K562 (cell line): ENCODE measurements around the gene IGF1R. TPM values are rescaled to one million over a fixed set of nuclear protein-coding genes. Genes with fewer than 3 reads are reported as not detected.
A peak's percentile ranks its signal among the peaks of the same experiment; 100 is the strongest.

ENCODE experiments used
- ATAC-seq: fragments of 200-7000 bp; cut with Tn5 transposase; 3 replicates; pipeline ENCODE4 v1.9.1; 2020; ENCODE audit warnings: moderate library complexity
- BruUV-seq: library from RNA; stranded (reverse); fragments of 400-500 nt; replicated peaks from 2 replicates; lab custom pipeline; 2021; lab: Mats Ljungman, UMichigan
- CTCF ChIA-PET: fragments of 300-600 bp; formaldehyde crosslinking; extraction: SDS; loops from one replicate; lab custom pipeline; 2021; ENCODE audit warnings: low intra/inter-chr PET ratio; lab: Yijun Ruan, JAX
- POLR2A ChIA-PET: fragments of 300-600, 350-650 bp; sonication (Branson Sonifier 250); formaldehyde crosslinking; extraction: SDS; loops from one replicate; lab custom pipeline; 2021; ENCODE audit warnings: antibody characterized with exemption, inconsistent platforms; lab: Yijun Ruan, JAX
- DNase-seq, 4 experiments: peaks; one replicate each; pipeline versions ENCODE4 v3.0.0 to v3.0.0-alpha.2; 2011 to 2018; ENCODE audit warnings: low spot score in 3 of 4, mixed read lengths in 3 of 4; ENCODE audit errors: extremely low read depth in 1 of 4
- FAIRE-seq: peaks from 2 replicates; lab custom pipeline; 2011; peaks lifted over from hg19 to GRCh38; lab: Jason Lieb, UNC
- H2AFZ ChIP-seq: 2 replicates; pipeline ENCODE4 v1.6.0; 2011; ENCODE audit warnings: low read depth, low read length, control low read depth, inconsistent platforms
- H3K27ac ChIP-seq: fragments of 200-600 bp; 3 replicates; pipeline ENCODE4 v1.8.0; 2011; ENCODE audit warnings: low read depth, mild to moderate bottlenecking, control low read depth, inconsistent platforms, low read length, moderate library complexity, mixed read lengths; ENCODE audit errors: extremely low read depth
- H3K27me3 ChIP-seq, 2 experiments: fragments of 300-600 bp in 1 of 2; 2 replicates in 1 of 2; 3 replicates in 1 of 2; pipeline versions ENCODE4 v1.6.0 to v1.8.0; 2011; ENCODE audit warnings: inconsistent platforms in 2 of 2, low read length in 2 of 2, mild to moderate bottlenecking in 1 of 2, mixed read lengths in 1 of 2, moderate library complexity in 1 of 2; ENCODE audit not compliant: control insufficient read depth in 2 of 2, insufficient read depth in 2 of 2
- H3K36me3 ChIP-seq: fragments of 300-600 bp; 3 replicates; pipeline ENCODE4 v1.8.0; 2011; ENCODE audit warnings: mild to moderate bottlenecking, low read length, inconsistent platforms; ENCODE audit not compliant: control insufficient read depth, insufficient read depth
- H3K4me1 ChIP-seq, 2 experiments: fragments of 200-600 bp in 1 of 2; replicated peaks in 1 of 2; 2 replicates in 1 of 2; 3 replicates in 1 of 2; pipeline versions ENCODE4 v1.5.1 to v1.8.0; 2011; ENCODE audit warnings: inconsistent platforms in 2 of 2, low read length in 2 of 2, mild to moderate bottlenecking in 1 of 2, mixed read lengths in 1 of 2, moderate library complexity in 1 of 2; ENCODE audit not compliant: control insufficient read depth in 2 of 2, insufficient read depth in 2 of 2
- H3K4me2 ChIP-seq: 2 replicates; pipeline ENCODE4 v1.6.1; 2011; ENCODE audit warnings: low read length, control low read depth, inconsistent platforms, mixed read lengths; ENCODE audit not compliant: insufficient read depth
- H3K4me3 ChIP-seq: fragments of 200-600 bp; sonication (generic), shearing (Covaris generic); 2 replicates; pipeline ENCODE4 v1.5.1; 2016; ENCODE audit warnings: control low read depth, inconsistent platforms
- H3K79me2 ChIP-seq: fragments of 200-600 bp; 3 replicates; pipeline ENCODE4 v1.8.0; 2011; ENCODE audit warnings: low read length, inconsistent platforms; ENCODE audit not compliant: control insufficient read depth, insufficient read depth
- H3K9ac ChIP-seq, 2 experiments: 2 replicates each; pipeline versions ENCODE4 v1.6.0 to v1.6.1; 2011; ENCODE audit warnings: low read depth in 2 of 2, low read length in 2 of 2, control low read depth in 1 of 2, inconsistent platforms in 1 of 2, mild to moderate bottlenecking in 1 of 2, mixed read lengths in 1 of 2; ENCODE audit not compliant: insufficient read depth in 1 of 2
- H3K9me1 ChIP-seq: one replicate; pipeline ENCODE4 v1.6.0; 2011; ENCODE audit warnings: inconsistent platforms, mild to moderate bottlenecking, low read length, moderate library complexity; ENCODE audit not compliant: control insufficient read depth, insufficient read depth
- H3K9me3 ChIP-seq: replicated peaks from 2 replicates; pipeline ENCODE4 v1.5.1; 2011; ENCODE audit warnings: low read depth, low read length, inconsistent platforms; ENCODE audit not compliant: control insufficient read depth, insufficient read depth
- H4K20me1 ChIP-seq: replicated peaks from 2 replicates; pipeline ENCODE4 v1.6.1; 2011; ENCODE audit warnings: low read length, inconsistent platforms, mixed read lengths; ENCODE audit not compliant: control insufficient read depth, insufficient read depth
- C11orf30 ChIP-seq: fragments of 450-650 bp; IDR thresholded peaks from 2 replicates; pipeline ENCODE4 v1.6.1; 2016; ENCODE audit warnings: low read depth, mild to moderate bottlenecking
- ETS2 ChIP-seq: IDR thresholded peaks from 2 replicates; pipeline ENCODE4 v1.6.1; 2016; ENCODE audit warnings: borderline replicate concordance, missing genetic modification characterization, mild to moderate bottlenecking, moderate library complexity, missing compliant biosample characterization; ENCODE audit not compliant: poor library complexity, severe bottlenecking
- MAFF ChIP-seq: IDR thresholded peaks from 2 replicates; pipeline ENCODE4 v1.6.1; 2012; ENCODE audit warnings: low read length, improper control_type of control experiment
- MAFG ChIP-seq: fragments of 450-650 bp; conservative IDR thresholded peaks from 2 replicates; pipeline ENCODE4 v1.6.1; 2016; ENCODE audit warnings: missing genetic modification characterization, missing compliant biosample characterization
- MAFK ChIP-seq: IDR thresholded peaks from 2 replicates; pipeline ENCODE4 v1.6.1; 2011; ENCODE audit warnings: low read length, improper control_type of control experiment
- NCOA1 ChIP-seq: fragments of 450-650 bp; IDR thresholded peaks from 2 replicates; pipeline ENCODE4 v1.6.1; 2016; ENCODE audit warnings: low read depth
- POU5F1 ChIP-seq: fragments of 150-350 bp; IDR thresholded peaks from 2 replicates; pipeline ENCODE4 v1.6.1; 2014; ENCODE audit warnings: borderline replicate concordance, low read length, low read depth, mild to moderate bottlenecking; ENCODE audit not compliant: partially characterized antibody
- PRPF4 ChIP-seq: fragments of 200-400 bp; formaldehyde crosslinking; IDR thresholded peaks from one replicate; pipeline ENCODE4 v1.6.1; 2017; ENCODE audit warnings: low read length, low read depth, mild to moderate bottlenecking; ENCODE audit not compliant: insufficient read depth, poor library complexity, severe bottlenecking
- RBM34 ChIP-seq: fragments of 200-400 bp; formaldehyde crosslinking; IDR thresholded peaks from 2 replicates; pipeline ENCODE4 v1.6.1; 2018; ENCODE audit warnings: low read length, borderline replicate concordance; ENCODE audit not compliant: insufficient read depth
- ZNF274 ChIP-seq: IDR thresholded peaks from 2 replicates; pipeline ENCODE4 v1.6.1; 2011; ENCODE audit warnings: low read depth, mild to moderate bottlenecking, low read length, moderate library complexity, borderline replicate concordance
- ZNF316 ChIP-seq: fragments of 450-650 bp; IDR thresholded peaks from 2 replicates; pipeline ENCODE4 v1.6.1; 2016
- WGBS: fragments of 100-300 bp; shearing (Covaris generic); methylation state at CpG from one replicate; pipeline ENCODE4 v1.1.6; 2016; ENCODE audit warnings: low coverage, mixed read lengths; ENCODE audit not compliant: insufficient coverage; ENCODE audit errors: missing lambda C conversion rate; 5-methylcytosine and 5-hydroxymethylcytosine counted together
- in situ Hi-C: fragments of 300-500 bp; cut with MboI; formaldehyde crosslinking; loops from 4 replicates; pipeline ENCODE4 v1.15.0; 2018; ENCODE audit warnings: inconsistent platforms, mixed read lengths
- intact Hi-C: fragments of 100-400 bp; cut with micrococcal nuclease; formaldehyde crosslinking; loops from 2 replicates; pipeline ENCODE4 v1.14.2; 2022
- polyA plus RNA-seq, 8 experiments: library from polyadenylated mRNA; depleted of rRNA in 4 of 8; stranded (reverse) in 5 of 8; unstranded in 3 of 8; fragments of >200 nt; fragmentation: Nextera tagmentation in 2 of 8; fragmentation: Illumina TruSeq in 1 of 8; extraction: Ambion mirVana in 2 of 8; extraction: Trizol in 1 of 8; gene quantifications; 2 replicates each; pipeline versions ENCODE4 v1.2.1 to v1.2.3, GENCODE V29; 2011 to 2014; ENCODE audit warnings: inconsistent platforms in 1 of 8, missing spikeins in 1 of 8
- total RNA-seq, 7 experiments: library from RNA; depleted of rRNA in 6 of 7; stranded (reverse); fragments of >200 nt in 6 of 7; fragmentation: Illumina TruSeq in 2 of 7; extraction: Trizol in 2 of 7; gene quantifications; 2 replicates each; pipeline versions ENCODE4 v1.2.1 to v1.2.3, GENCODE V29; 2011 to 2021; ENCODE audit warnings: low replicate concordance in 1 of 7
- TF ChIP-seq, protein P1 (sequence below): sonication (generic); formaldehyde crosslinking; IDR thresholded peaks from 2 replicates; pipeline ENCODE4 v1.8.1; 2023; ENCODE audit warnings: mild to moderate bottlenecking, missing genetic modification reagents, moderate library complexity

IGF1R gene
- total and polyA plus RNA-seq, 9 of the 15 experiments (the other 6 are each of a cell fraction or from before 2014, with no cell fraction given) = 0.35 to 8.0 (median 1.6) TPM

DNA sequence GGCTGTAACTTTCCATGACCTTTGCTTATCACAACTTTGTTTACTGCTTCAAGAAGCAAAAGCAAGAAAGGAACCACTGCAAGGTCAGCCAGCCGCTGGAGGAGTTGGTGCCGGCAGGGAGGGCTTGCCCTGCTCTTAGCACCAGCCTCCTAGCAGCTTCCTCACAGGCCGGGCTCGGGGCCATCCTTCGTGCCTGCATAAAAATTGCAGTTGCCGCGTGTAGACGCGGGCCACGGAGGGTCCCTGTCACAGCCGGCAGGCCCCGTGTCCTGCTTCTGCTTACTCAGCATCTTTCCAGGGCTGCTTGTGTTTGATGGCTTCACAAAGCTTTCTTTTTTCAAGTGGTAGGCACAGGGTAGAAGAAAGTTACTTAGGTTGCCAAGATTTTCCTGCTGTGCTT is 274.8 kb downstream of the IGF1R start:
- no peak overlapping the region for H3K9ac ChIP-seq
- no peak for FAIRE-seq
- in situ Hi-C loops = no loop called here

DNA sequence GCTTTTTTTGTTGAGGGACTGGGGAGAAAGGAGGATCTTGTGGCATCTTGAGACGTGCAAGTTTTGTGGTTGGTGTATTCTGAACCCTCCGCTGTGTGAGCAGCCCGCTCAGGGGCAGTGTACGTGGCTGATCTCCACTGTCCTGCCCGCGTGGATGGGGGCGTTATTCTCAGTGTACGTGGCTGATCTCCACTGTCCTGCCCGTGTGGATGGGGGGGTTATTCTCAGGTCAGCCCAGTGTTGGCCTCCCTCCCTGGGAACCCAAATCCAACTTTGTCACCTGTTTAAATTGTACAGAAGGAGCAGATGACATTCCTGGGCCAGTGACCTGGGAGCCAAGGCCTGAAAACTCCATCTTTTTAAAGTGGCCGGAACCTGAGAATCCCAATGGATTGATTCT is 275.2 kb downstream of the IGF1R start:
- CTCF ChIA-PET = no interaction called here
- no peak overlapping the region for H3K9ac ChIP-seq
- no peaks in the 10 kb centered on the region for H3K9me1 ChIP-seq
- no peak overlapping the region for H3K4me2 ChIP-seq
- no peaks in the 10 kb centered on the region for H3K36me3 ChIP-seq
- H3K79me2 ChIP-seq = no peaks in the 10 kb centered on the region
- intact Hi-C loops (no loop called here), in situ Hi-C loops (no loop called here)
- peaks cover 3 to 4% of the 10 kb centered on the region in 2 experiments; a peak in 2 of 5 replicates for H3K4me1 ChIP-seq
- peaks cover 0 to 19% of the 10 kb centered on the region in 2 experiments; a peak in 3 of 5 replicates for H3K27me3 ChIP-seq
- ATAC-seq (no peak), DNase-seq (no peak), FAIRE-seq (no peak)
- H3K9me3 ChIP-seq = no peaks in the 10 kb centered on the region
- H4K20me1 ChIP-seq = no peaks in the 10 kb centered on the region; the same call in 1 of the 2 replicates
- BruUV-seq = no TSS peak
- 61% methylated on average over 7 of the region's 10 CpGs for WGBS
- H2AFZ ChIP-seq = no peak overlapping the region
- TF ChIP-seq, protein P1, sequence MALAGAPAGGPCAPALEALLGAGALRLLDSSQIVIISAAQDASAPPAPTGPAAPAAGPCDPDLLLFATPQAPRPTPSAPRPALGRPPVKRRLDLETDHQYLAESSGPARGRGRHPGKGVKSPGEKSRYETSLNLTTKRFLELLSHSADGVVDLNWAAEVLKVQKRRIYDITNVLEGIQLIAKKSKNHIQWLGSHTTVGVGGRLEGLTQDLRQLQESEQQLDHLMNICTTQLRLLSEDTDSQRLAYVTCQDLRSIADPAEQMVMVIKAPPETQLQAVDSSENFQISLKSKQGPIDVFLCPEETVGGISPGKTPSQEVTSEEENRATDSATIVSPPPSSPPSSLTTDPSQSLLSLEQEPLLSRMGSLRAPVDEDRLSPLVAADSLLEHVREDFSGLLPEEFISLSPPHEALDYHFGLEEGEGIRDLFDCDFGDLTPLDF (CRISPR knock-in tag) = no peak
- TF ChIP-seq NCOA1 (no peak), PRPF4 (no peak), ETS2 (tag) (no peak)
- POLR2A ChIA-PET = no interaction called here
- H3K27ac ChIP-seq = no peak overlapping the region
- H3K4me3 ChIP-seq = no peak overlapping the region

More for the DNA sequence above, 274.8 kb downstream of the IGF1R start:
- Histone ChIP-seq H3K4me2 (no peak overlapping the region), H3K4me3 (no peak overlapping the region), H3K79me2 (no peaks in the 10 kb centered on the region), H3K36me3 (no peaks in the 10 kb centered on the region), H3K27me3 (peaks cover 0 to 17% of the 10 kb centered on the region in 2 experiments; a peak in 2 of 5 replicates), H3K4me1 (peaks cover 3 to 4% of the 10 kb centered on the region in 2 experiments; a peak in 2 of 5 replicates), H4K20me1 (no peaks in the 10 kb centered on the region; the same call in 1 of the 2 replicates), H3K27ac (no peak overlapping the region), H2AFZ (no peak overlapping the region), H3K9me3 (no peaks in the 10 kb centered on the region), H3K9me1 (no peaks in the 10 kb centered on the region)
- DNase-seq (no peak), ATAC-seq (no peak)
- peak; percentile 84 for TF ChIP-seq MAFG (tag)
- peak; percentile 59; the same call in 1 of the 2 replicates for TF ChIP-seq MAFF
- no peak for TF ChIP-seq RBM34
- TF ChIP-seq ZNF274 = no peak
- TF ChIP-seq C11orf30 = peak; percentile 85
- peak; percentile 90 for TF ChIP-seq ZNF316
- TF ChIP-seq POU5F1 = no peak
- TF ChIP-seq MAFK = peak; percentile 74; the same call in 1 of the 2 replicates
- 56% methylated on average over 10 of the region's 12 CpGs for WGBS
- CTCF ChIA-PET = no interaction called here
- BruUV-seq = no TSS peak
- intact Hi-C loops = no loop called here
- POLR2A ChIA-PET = no interaction called here
